GM18873 (cell line): Measurements from ENCODE around the gene VAT1L.
"Not testable (repeated sequence)": the region's sequence is repeated elsewhere in the genome, so short reads cannot be mapped to it uniquely, and the experiment has no call there.

Experiments used
- ATAC-seq: cut with Tn5 transposase; IDR thresholded peaks from one replicate; pipeline ENCODE4 v1.9.1; 2021; ENCODE audit warnings: mild to moderate bottlenecking, moderate library complexity, moderate number of reproducible peaks; ENCODE audit not compliant: unreplicated experiment, low FRiP score

Gene VAT1L

GRCh38 chr16:77986011-77986740 is 197.8 kb downstream of the VAT1L start:
- ATAC-seq, result no peak

GRCh38 chr16:77987810-77988209 is 199.4 kb downstream of the VAT1L start:
- ATAC-seq, result no peak

GRCh38 chr16:77989846-77990245 is 201.5 kb downstream of the VAT1L start:
- no peak for ATAC-seq

GRCh38 chr16:77991701-77992100 is 203.3 kb downstream of the VAT1L start:
- ATAC-seq, result no peak

GRCh38 chr16:77992381-77992780 is 204.0 kb downstream of the VAT1L start:
- ATAC-seq, result not testable (repeated sequence)

- ATAC-seq, result no peak
Measured at GRCh38 chr16:77993111-77993985, 205.0 kb downstream of the VAT1L start.

- no peak for ATAC-seq
Measured at GRCh38 chr16:77995843-77996455, 207.6 kb downstream of the VAT1L start.

- no peak for ATAC-seq
Measured at GRCh38 chr16:77998350-77999023, 210.1 kb downstream of the VAT1L start.

- no peak for ATAC-seq
Measured at GRCh38 chr16:78001451-78002025, 213.2 kb downstream of the VAT1L start.

GRCh38 chr16:78002915-78003538 is 214.7 kb downstream of the VAT1L start:
- ATAC-seq, result peak; percentile 98

GRCh38 chr16:78004517-78004916 is 216.2 kb downstream of the VAT1L start:
- no peak for ATAC-seq

GRCh38 chr16:78005881-78006280 is 217.5 kb downstream of the VAT1L start:
- ATAC-seq, result no peak

- no peak for ATAC-seq
Measured at GRCh38 chr16:78007121-78007520, 218.8 kb downstream of the VAT1L start.

- ATAC-seq, result no peak
Measured at GRCh38 chr16:78022347-78023060, 234.1 kb downstream of the VAT1L start, which contains the start of gene CLEC3A. Gene CLEC3A (plus strand): TSS chr16:78022548. CDS start chr16:78022627, 79 bp downstream.

GRCh38 chr16:78024159-78024558 is 235.8 kb downstream of the VAT1L start:
- ATAC-seq, result no peak

- ATAC-seq, result no peak
Measured at GRCh38 chr16:78025631-78026030, 237.3 kb downstream of the VAT1L start.

GRCh38 chr16:78028018-78028417 is 239.7 kb downstream of the VAT1L start:
- no peak for ATAC-seq
